CD4-positive, alpha-beta T cell treated with Interleukin-6 for 4 hours (primary cell): ENCODE data around the gene SLC43A1.

ENCODE experiments used
- DNase-seq: peaks from one replicate; pipeline ENCODE4 v3.0.0-alpha.2; 2020; ENCODE audit warnings: mixed read lengths

SLC43A1 gene

GRCh38 chr11:57479021-57479663 is 36.4 kb downstream of the SLC43A1 start:
- no peak for DNase-seq

DNA sequence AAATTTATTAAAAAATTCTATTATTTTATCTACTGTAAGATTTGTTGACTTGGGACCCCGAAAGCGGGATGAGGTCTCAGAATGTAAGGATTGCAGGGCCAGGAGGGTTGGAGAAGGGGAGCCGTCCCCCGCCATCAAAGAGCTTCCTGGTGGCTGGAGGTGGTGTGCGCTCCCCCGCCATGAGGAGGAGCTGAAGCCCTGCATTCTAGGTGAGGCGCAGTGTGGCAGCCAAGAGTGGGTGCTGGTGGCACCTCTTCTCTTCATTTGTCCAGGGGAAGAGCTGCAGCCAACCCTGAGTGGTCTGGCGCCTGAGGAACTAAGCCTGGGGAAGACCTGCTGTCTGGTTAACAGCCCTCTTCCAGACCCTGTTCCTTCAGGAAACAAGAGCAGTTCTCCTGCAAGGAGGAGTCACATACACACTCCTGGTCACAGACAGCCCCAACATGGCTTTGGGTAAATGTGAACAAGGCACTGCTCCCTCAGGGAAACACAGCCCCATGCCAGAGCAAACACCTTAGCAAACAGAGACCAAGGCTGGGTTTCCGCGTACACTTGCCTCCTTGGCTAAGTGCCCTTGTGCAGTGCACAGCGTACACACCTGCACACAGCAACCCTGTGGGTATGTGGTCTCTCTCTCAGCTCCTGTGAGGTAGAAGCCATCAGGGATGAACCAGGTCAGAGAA is 37.9 kb downstream of the SLC43A1 start:
- no peak for DNase-seq

DNA sequence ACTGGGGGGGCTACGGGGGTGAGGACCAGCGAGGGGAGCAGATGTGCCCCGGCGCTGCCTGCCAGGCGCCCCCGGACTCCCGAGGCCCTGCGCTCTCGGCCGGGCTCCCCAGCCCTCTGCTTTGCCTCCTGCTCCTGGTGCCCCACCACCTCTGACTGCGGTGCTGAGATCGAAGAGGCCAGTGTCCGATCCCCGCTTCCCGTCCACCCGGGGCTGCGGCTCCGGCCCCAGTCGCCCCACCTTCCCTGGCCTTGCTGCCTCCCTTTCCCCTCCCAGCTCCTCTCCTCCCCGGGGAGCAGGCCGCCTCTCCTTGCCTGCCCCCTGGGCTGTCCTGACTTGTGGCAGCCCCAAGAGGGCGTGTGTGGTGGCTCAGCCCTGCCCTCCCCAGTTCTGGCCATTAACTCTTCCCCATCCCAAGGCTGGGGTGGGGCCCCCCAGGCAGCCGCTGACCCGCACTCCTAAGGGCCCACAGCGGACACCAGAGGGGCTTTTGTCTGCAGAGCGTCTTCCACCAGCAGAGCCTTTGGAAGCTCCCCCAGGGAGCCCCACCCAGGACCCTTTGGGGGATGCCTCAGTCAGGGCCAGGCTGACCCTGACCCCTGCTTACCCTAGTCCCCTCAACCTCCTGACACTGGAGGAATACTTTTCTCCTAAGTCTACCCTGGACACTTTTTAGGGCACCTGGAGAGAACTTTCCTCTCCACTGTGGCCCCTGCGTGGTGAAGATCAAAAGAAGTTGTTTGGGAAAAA is 38.6 kb downstream of the SLC43A1 start:
- peak; percentile 46 for DNase-seq

DNA sequence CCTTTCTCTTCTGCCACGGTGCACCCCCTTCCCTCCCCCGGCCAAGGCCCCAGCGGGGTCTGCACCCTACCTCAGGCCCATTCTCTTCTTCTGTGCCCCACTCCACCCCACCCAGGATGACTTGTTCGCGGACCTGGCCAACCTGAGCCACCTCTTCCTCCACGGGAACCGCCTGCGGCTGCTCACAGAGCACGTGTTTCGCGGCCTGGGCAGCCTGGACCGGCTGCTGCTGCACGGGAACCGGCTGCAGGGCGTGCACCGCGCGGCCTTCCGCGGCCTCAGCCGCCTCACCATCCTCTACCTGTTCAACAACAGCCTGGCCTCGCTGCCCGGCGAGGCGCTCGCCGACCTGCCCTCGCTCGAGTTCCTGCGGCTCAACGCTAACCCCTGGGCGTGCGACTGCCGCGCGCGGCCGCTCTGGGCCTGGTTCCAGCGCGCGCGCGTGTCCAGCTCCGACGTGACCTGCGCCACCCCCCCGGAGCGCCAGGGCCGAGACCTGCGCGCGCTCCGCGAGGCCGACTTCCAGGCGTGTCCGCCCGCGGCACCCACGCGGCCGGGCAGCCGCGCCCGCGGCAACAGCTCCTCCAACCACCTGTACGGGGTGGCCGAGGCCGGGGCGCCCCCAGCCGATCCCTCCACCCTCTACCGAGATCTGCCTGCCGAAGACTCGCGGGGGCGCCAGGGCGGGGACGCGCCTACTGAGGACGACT is 39.3 kb downstream of the SLC43A1 start:
- DNase-seq: peak; percentile 42

DNA sequence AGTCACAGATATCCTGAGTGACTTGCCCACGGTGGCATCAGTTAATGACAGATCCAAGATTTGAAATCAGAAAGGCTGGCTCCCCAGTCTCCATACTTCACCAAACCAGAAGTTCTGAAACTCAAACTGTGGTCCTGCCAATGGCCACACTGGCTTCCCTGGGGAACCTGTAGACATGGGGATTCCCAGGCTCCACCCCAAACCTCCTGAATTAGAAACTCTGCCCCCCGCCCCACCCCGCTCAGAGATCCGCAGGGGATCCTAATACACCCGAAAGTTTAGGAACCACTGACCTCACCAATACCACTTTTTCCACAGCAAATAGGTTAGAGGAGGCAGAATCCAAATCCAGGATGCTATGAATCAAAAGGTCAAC is 39.8 kb downstream of the SLC43A1 start:
- no peak for DNase-seq

GRCh38 chr11:57475191-57475590 is 40.3 kb downstream of the SLC43A1 start:
- DNase-seq: no peak

GRCh38 chr11:57474803-57475115 is 40.7 kb downstream of the SLC43A1 start:
- no peak for DNase-seq

GRCh38 chr11:57474017-57474802 is 41.3 kb downstream of the SLC43A1 start:
- DNase-seq: peak; percentile 68

- no peak for DNase-seq
These were observed 42.1 kb downstream of the SLC43A1 start for GRCh38 chr11:57473285-57473841.

- DNase-seq: no peak
These were observed 44.0 kb downstream of the SLC43A1 start for GRCh38 chr11:57471496-57471895.

DNA sequence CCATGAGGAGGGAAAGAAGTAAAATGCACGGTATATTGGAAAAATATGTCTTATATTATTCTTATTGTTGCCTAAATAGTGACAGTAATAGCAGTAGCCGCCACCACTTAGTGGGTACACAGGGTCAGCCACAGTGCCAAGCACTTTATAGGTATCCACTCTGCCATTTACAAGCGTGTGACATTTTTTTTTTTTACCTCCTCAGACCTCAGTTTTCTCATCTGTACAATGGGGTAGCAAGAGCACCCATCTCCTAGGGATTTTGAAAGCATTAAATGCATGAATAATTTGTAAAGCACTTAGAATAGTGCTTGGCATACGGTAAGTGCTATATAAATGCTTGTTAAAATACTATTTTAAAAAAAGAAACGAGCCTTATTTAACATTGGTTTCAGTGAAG is 46.2 kb downstream of the SLC43A1 start:
- DNase-seq: no peak

DNA sequence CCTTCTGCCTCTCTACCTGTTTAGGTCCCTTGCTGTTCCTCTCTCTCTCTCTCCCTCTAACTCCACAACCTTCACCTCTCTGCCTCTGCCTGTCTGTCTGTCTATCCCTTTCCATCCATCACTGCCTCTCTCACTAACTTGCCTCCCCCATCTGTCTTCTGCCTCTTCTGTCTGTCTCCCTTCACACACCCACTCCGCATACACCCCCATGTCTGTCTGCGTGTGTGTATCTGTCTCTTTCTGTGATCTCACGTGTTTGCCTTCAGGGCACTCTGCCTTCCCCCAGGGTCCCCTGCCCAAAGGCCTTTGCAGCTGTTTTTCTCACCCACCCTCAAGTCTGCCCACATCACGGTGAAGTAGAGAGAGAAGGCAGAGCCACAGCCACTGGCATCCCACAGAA is 47.2 kb downstream of the SLC43A1 start:
- DNase-seq: no peak

- no peak for DNase-seq
These were observed 47.9 kb downstream of the SLC43A1 start for GRCh38 chr11:57467508-57468157.

GRCh38 chr11:57466680-57467079 is 48.8 kb downstream of the SLC43A1 start:
- DNase-seq: no peak

DNA sequence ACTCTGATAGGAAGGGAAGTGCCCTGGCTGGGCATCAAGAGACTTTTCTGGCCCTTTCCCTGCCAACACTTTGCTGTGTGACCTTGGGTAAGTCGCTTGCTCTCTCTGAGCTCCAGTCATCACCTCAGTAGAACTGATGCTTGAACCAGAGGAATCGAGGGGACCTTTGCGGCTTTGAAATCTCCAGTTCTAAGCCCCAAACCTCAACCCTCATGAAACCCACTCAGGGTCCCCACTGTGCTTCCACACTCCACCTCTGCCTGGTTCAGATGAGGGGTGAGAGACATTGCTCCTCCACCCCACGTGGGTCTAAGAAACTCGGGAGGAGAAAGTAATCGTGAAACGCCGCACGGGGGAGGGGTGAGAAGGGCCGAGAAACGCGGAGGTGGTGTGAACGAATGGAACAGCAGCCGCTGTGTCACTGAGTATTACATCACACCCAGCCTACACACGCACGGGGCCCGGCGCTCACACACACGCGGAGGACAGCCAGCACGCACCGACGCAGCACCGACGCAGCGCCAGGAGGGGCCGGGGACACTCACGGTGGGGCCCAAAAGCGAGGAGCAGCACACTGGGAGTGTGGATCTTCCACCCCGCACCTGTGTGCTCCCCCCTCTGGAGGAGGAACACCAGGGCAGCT is 50.8 kb downstream of the SLC43A1 start:
- no peak for DNase-seq

GRCh38 chr11:57463671-57464538 is 51.6 kb downstream of the SLC43A1 start:
- DNase-seq: no peak

GRCh38 chr11:57462597-57462996 is 52.9 kb downstream of the SLC43A1 start:
- DNase-seq: no peak

GRCh38 chr11:57461841-57462489 is 53.5 kb downstream of the SLC43A1 start:
- DNase-seq: no peak
